HPDE6-E6E7 (cell line): ENCODE measurements around the gene ATG7.

Experiments
- DNase-seq: peaks from one replicate; pipeline ENCODE4 v3.0.0; 2011; ENCODE audit warnings: missing footprints; ENCODE audit errors: extremely low spot score

Gene ATG7

GRCh38 chr3:11349446-11349845 is 77.2 kb downstream of the ATG7 start:
- no peak for DNase-seq

- DNase-seq = no peak
These were observed 78.2 kb downstream of the ATG7 start for GRCh38 chr3:11350374-11350773.

- no peak for DNase-seq
These were observed 79.3 kb downstream of the ATG7 start for GRCh38 chr3:11351451-11351850.

- DNase-seq = no peak
These were observed 84.1 kb downstream of the ATG7 start for GRCh38 chr3:11356269-11356668.

- DNase-seq = no peak
These were observed 90.4 kb downstream of the ATG7 start for GRCh38 chr3:11362600-11362999.

GRCh38 chr3:11363715-11364114 is 91.5 kb downstream of the ATG7 start:
- DNase-seq = no peak

- DNase-seq = no peak
These were observed 92.0 kb downstream of the ATG7 start for GRCh38 chr3:11364181-11364580.

GRCh38 chr3:11367143-11367693 is 95.0 kb downstream of the ATG7 start:
- no peak for DNase-seq

- no peak for DNase-seq
These were observed 98.0 kb downstream of the ATG7 start for GRCh38 chr3:11370191-11370590.

GRCh38 chr3:11370966-11371365 is 98.8 kb downstream of the ATG7 start:
- DNase-seq = no peak

- DNase-seq = no peak
These were observed 99.5 kb downstream of the ATG7 start for GRCh38 chr3:11371747-11372146.

- no peak for DNase-seq
These were observed 101.0 kb downstream of the ATG7 start for GRCh38 chr3:11373235-11373634.

GRCh38 chr3:11373654-11374053 is 101.5 kb downstream of the ATG7 start:
- DNase-seq = no peak

- no peak for DNase-seq
These were observed 103.3 kb downstream of the ATG7 start for GRCh38 chr3:11375333-11376088.

- DNase-seq = no peak
These were observed 105.5 kb downstream of the ATG7 start for GRCh38 chr3:11377719-11378118.

GRCh38 chr3:11379238-11379823 is 107.1 kb downstream of the ATG7 start:
- DNase-seq = no peak

- no peak for DNase-seq
These were observed 107.9 kb downstream of the ATG7 start for GRCh38 chr3:11379824-11380701.

GRCh38 chr3:11381141-11381540 is 108.9 kb downstream of the ATG7 start:
- no peak for DNase-seq

- no peak for DNase-seq
These were observed 109.4 kb downstream of the ATG7 start for GRCh38 chr3:11381563-11381962.

GRCh38 chr3:11382146-11382745 is 110.0 kb downstream of the ATG7 start:
- DNase-seq = no peak

GRCh38 chr3:11384074-11384473 is 111.9 kb downstream of the ATG7 start:
- no peak for DNase-seq

GRCh38 chr3:11385326-11385725 is 113.1 kb downstream of the ATG7 start:
- DNase-seq = no peak
